Measurements from ENCODE around the gene DYNC1H1.

The DYNC1H1 gene

DNA sequence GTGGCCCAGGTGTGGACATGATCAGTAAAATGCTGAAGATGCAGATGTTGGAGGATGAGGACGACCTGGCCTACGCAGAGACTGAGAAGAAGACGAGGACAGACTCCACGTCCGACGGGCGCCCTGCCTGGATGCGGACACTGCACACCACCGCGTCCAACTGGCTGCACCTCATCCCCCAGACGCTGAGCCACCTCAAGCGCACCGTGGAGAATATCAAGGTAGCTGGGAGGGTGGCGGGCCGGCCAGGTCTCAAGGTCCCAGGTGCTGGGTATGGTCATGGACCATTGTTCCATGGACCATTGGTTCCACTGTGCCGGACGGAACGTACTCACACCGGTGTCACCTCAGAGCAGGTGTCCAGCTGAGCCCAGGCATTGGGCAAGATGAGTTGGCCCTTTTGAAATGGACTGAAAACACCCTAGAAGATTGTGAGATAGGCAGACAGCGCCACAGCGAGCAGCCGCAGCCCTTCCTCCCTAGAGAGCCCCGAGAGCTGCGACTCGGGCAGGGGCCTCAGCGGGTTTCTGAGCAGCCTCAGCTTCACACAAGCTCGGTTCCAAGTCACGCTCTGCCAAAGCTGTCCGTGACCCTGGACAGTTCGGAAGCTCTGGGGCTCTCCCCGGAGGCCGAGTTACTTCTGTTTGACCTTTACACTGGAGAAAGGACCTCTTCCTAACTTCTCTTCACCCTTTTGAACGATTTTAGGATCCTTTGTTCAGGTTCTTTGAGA, 83.6 kb downstream of the DYNC1H1 start:
- ChIA-PET CTCF (interaction anchor here (0.6 kb wide), 1 partner anchor 11 kb away, joined by 3 read pairs; no protein-coding TSS in a partner anchor), POLR2A (interaction anchor here (1.0 to 1.4 kb wide), 2 partner anchors 37 to 40 kb away, joined by 3 to 5 read pairs; no protein-coding TSS in a partner anchor)
- no peak for TF ChIP-seq SUZ12 (IDR thresholded peaks at IDR 0.05)
- TF ChIP-seq HDGF (IDR thresholded peaks at IDR 0.05; ENCODE audit: borderline replicate concordance), result no peak
- TF ChIP-seq FOXM1 (IDR thresholded peaks at IDR 0.05; ENCODE audit: borderline replicate concordance), result no peak
- no peak for TF ChIP-seq L3MBTL2 (conservative IDR thresholded peaks at IDR 0.05)
- no peak for TF ChIP-seq ELF4 (IDR thresholded peaks at IDR 0.05)
- TF ChIP-seq SP1 (IDR thresholded peaks at IDR 0.05), result no peak
- no peak for TF ChIP-seq CTBP1 (IDR thresholded peaks at IDR 0.05; ENCODE audit: borderline replicate concordance)
- TF ChIP-seq NFRKB (IDR thresholded peaks at IDR 0.05), result no peak
- TF ChIP-seq FOXA1 (IDR thresholded peaks at IDR 0.05), result no peak
- no peak for TF ChIP-seq TARDBP (IDR thresholded peaks at IDR 0.05)
- no peak for TF ChIP-seq ZNF384 (IDR thresholded peaks at IDR 0.05)
- no peak for TF ChIP-seq FOXK2 (IDR thresholded peaks at IDR 0.05)
- TF ChIP-seq ARNT (IDR thresholded peaks at IDR 0.05), result no peak
- TF ChIP-seq LEF1 (IDR thresholded peaks at IDR 0.05; ENCODE audit: borderline replicate concordance), result no peak
- TF ChIP-seq BHLHE40 (IDR thresholded peaks at IDR 0.05; ENCODE audit: borderline replicate concordance), result no peak
- no peak for DNase-seq (ENCODE audit: extremely low spot score)

DNA sequence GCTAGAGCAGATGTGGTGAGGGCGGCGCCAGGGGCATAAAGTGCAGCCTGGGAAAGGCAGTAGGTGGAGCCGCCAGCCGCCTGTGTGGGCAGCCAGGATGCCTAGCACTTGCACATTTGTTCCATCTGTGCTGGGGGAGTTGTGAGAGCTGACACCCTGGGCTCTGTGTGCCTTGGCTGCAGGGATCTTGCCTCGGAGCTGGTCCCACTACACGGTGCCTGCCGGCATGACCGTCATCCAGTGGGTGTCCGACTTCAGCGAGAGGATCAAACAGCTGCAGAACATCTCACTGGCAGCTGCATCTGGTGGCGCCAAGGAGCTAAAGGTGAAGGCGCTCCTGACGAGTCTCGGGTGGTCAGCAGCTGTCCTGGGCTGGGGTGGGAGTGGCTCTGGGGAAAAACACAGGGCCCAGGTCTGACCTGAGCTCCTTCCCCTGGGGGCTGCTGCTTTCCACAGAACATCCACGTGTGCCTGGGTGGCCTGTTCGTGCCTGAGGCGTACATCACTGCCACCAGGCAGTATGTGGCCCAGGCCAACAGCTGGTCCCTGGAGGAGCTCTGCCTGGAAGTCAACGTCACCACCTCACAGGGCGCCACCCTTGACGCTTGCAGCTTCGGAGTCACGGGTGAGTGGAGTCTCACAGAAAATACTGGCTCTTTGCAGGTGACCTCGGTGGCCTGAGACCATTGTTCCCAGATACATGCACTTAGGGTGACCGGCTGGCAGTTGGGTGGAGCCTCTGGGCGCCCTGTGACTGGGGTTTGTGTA, 85.1 kb downstream of the DYNC1H1 start:
- POLR2A ChIA-PET, result interaction anchor here (1.0 to 1.4 kb wide), 2 partner anchors 35 to 38 kb away, joined by 3 to 5 read pairs; no protein-coding TSS in a partner anchor
- CTCF ChIA-PET, result interaction anchor here (1.1 kb wide), 1 partner anchor 14 kb away, joined by 3 read pairs; no protein-coding TSS in a partner anchor
- DNase-seq (ENCODE audit: extremely low spot score), result no peak
- TF ChIP-seq NFRKB (IDR thresholded peaks at IDR 0.05) (no peak), HDGF (IDR thresholded peaks at IDR 0.05; ENCODE audit: borderline replicate concordance) (no peak), ARNT (IDR thresholded peaks at IDR 0.05) (no peak), FOXM1 (IDR thresholded peaks at IDR 0.05; ENCODE audit: borderline replicate concordance) (no peak), CTBP1 (IDR thresholded peaks at IDR 0.05; ENCODE audit: borderline replicate concordance) (no peak), TARDBP (IDR thresholded peaks at IDR 0.05) (no peak), SP1 (IDR thresholded peaks at IDR 0.05) (no peak), ZNF384 (IDR thresholded peaks at IDR 0.05) (no peak), BHLHE40 (IDR thresholded peaks at IDR 0.05; ENCODE audit: borderline replicate concordance) (no peak)

DNA sequence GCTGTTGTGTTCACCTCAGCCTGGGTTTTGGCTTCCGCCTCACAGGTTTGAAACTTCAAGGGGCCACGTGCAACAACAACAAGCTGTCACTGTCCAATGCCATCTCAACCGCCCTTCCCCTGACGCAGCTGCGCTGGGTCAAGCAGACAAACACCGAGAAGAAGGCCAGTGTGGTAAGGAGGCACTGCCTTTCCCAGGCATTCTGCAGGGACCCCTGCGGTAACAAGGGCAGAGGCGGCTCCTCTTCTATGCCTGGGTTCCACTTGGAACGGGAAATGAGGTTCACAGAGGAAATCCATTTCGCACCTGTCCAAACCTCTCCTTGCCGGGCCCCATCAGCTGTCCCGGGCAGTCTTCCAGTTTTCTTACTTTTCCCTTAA, 85.6 kb downstream of the DYNC1H1 start:
- DNase-seq (ENCODE audit: extremely low spot score), result no peak
- CTCF ChIA-PET, result no interaction called here
- POLR2A ChIA-PET, result no interaction called here
- TF ChIP-seq L3MBTL2 (conservative IDR thresholded peaks at IDR 0.05), result no peak
- TF ChIP-seq, protein P1, sequence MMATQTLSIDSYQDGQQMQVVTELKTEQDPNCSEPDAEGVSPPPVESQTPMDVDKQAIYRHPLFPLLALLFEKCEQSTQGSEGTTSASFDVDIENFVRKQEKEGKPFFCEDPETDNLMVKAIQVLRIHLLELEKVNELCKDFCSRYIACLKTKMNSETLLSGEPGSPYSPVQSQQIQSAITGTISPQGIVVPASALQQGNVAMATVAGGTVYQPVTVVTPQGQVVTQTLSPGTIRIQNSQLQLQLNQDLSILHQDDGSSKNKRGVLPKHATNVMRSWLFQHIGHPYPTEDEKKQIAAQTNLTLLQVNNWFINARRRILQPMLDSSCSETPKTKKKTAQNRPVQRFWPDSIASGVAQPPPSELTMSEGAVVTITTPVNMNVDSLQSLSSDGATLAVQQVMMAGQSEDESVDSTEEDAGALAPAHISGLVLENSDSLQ (IDR thresholded peaks at IDR 0.05), result no peak
- TF ChIP-seq SUZ12 (IDR thresholded peaks at IDR 0.05), result no peak
- TF ChIP-seq BHLHE40 (IDR thresholded peaks at IDR 0.05; ENCODE audit: borderline replicate concordance), result no peak
- no peak for TF ChIP-seq NFRKB (IDR thresholded peaks at IDR 0.05)
- no peak for TF ChIP-seq CTBP1 (IDR thresholded peaks at IDR 0.05; ENCODE audit: borderline replicate concordance)
- no peak for TF ChIP-seq LEF1 (IDR thresholded peaks at IDR 0.05; ENCODE audit: borderline replicate concordance)
- TF ChIP-seq ELF4 (IDR thresholded peaks at IDR 0.05), result no peak
- no peak for TF ChIP-seq ZNF384 (IDR thresholded peaks at IDR 0.05)
- TF ChIP-seq TARDBP (IDR thresholded peaks at IDR 0.05), result no peak
- no peak for TF ChIP-seq HDGF (IDR thresholded peaks at IDR 0.05; ENCODE audit: borderline replicate concordance)
- no peak for TF ChIP-seq SP1 (IDR thresholded peaks at IDR 0.05)
- TF ChIP-seq FOXA1 (IDR thresholded peaks at IDR 0.05), result no peak
- TF ChIP-seq FOXK2 (IDR thresholded peaks at IDR 0.05), result no peak
- TF ChIP-seq ARNT (IDR thresholded peaks at IDR 0.05), result no peak

DNA sequence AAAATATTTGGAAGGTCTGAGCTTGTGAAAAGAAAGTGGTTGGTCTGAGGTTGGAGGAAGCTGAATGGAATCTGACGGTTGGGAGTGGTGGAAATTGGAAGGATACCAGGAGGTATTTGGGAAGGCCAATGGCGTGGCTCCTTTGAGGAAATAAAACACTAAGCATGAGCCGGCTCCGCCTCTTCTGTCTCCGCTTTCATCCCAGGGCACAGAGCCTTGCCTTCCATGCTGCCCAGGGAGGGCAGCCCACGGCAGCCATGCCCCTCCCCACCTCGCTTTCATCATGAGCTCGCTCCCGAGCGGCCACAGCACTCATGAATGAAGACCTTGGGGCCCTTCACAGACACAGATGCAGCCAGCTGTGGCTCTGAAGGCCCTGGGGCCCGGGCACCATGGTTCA, 86.3 kb downstream of the DYNC1H1 start:
- TF ChIP-seq HDGF (IDR thresholded peaks at IDR 0.05; ENCODE audit: borderline replicate concordance) (no peak), ELF4 (IDR thresholded peaks at IDR 0.05) (no peak), CTBP1 (IDR thresholded peaks at IDR 0.05; ENCODE audit: borderline replicate concordance) (no peak), NFRKB (IDR thresholded peaks at IDR 0.05) (no peak), FOXM1 (IDR thresholded peaks at IDR 0.05; ENCODE audit: borderline replicate concordance) (no peak), FOXK2 (IDR thresholded peaks at IDR 0.05) (no peak), SP1 (IDR thresholded peaks at IDR 0.05) (no peak)
- TF ChIP-seq, protein P1 (IDR thresholded peaks at IDR 0.05), result no peak

DNA sequence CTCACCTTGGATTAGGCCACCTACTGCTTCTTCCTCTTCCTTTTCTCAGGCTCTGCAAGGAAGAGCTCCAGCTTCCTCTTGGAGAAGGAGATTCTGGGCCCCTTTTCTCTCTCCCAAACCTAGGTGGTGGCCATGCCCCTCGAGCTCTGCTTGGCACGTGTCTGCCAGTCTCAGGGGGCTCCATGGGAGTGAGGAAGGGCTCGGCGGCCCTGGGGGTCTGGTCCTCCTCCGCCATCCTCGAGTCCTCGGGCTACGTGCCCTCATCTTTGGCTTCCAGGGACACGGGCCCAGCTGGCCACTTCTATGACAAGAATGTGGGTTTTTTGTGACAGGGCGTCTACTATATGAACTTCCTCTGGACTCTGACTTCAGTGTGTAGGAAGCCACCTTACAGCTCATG, 88.1 kb downstream of the DYNC1H1 start:
- ChIA-PET POLR2A (no interaction called here), CTCF (no interaction called here)
- no peak for DNase-seq (ENCODE audit: extremely low spot score)
- no peak for TF ChIP-seq TARDBP (IDR thresholded peaks at IDR 0.05)
- TF ChIP-seq FOXK2 (IDR thresholded peaks at IDR 0.05), result no peak
- TF ChIP-seq NFRKB (IDR thresholded peaks at IDR 0.05), result no peak
- TF ChIP-seq BHLHE40 (IDR thresholded peaks at IDR 0.05; ENCODE audit: borderline replicate concordance), result no peak
- TF ChIP-seq ARNT (IDR thresholded peaks at IDR 0.05), result no peak
- TF ChIP-seq ELF4 (IDR thresholded peaks at IDR 0.05), result no peak
- TF ChIP-seq CTBP1 (IDR thresholded peaks at IDR 0.05; ENCODE audit: borderline replicate concordance), result no peak
- TF ChIP-seq HDGF (IDR thresholded peaks at IDR 0.05; ENCODE audit: borderline replicate concordance), result no peak
- TF ChIP-seq, protein P1 (IDR thresholded peaks at IDR 0.05), result no peak

More for the DNA sequence above, 86.3 kb downstream of the DYNC1H1 start:
- CTCF ChIA-PET, result no interaction called here
- POLR2A ChIA-PET, result no interaction called here
- DNase-seq (ENCODE audit: extremely low spot score), result no peak
